ENCODE data around the gene FAM193A.

The FAM193A gene

DNA sequence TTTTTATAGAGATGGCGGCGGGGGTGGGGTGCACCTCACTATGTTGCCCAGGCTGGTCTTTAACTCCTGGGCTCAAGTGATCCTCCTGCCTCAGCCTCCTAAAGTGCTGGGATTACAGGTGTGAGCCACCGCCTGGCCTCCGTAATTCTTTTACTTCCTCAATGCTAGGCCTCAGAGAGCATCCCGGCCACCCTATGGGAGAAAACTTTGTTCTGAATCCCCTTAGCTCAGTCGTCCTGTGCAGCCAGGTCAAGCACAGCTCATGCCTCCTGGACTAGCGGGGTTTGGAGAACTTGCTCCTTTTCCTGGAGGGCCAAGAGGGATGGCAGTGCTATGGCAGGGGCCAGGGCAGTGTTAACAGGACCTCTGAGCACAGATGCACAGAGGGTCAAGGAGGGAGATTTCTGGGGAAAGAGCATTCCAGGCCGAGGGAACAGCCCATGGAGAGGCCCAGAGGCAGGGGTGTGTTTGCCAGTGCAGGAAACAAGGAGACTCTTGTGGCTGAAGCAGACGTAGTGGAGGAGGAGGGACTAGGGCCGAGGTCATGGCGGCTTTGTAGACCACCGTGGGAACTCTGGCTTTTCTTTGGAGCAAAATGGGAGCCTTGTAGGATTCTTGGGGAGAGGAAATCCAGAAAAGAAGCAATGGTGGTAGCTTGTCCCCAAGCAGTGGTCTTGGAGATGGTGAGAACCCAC, 229.5 kb downstream of the FAM193A start:
- no peak overlapping the region for H3K27ac ChIP-seq (ENCODE audit: low read depth, low read length, poor library complexity, severe bottlenecking)
- no peaks in the 10 kb centered on the region for H3K27me3 ChIP-seq (ENCODE audit: insufficient read depth, low read length)
- H3K4me2 ChIP-seq (ENCODE audit: low read length), result no peak overlapping the region
- H3K4me3 ChIP-seq (ENCODE audit: low read depth, low read length, poor library complexity, severe bottlenecking), result no peak overlapping the region
- no peak overlapping the region for H3K9ac ChIP-seq (ENCODE audit: low read length)
- H2AFZ ChIP-seq (ENCODE audit: low read length), result no peak overlapping the region
- no peaks in the 10 kb centered on the region for H3F3A ChIP-seq (ENCODE audit: insufficient read depth, low read length)
- no peak for TF ChIP-seq EZH2 (IDR thresholded peaks at IDR 0.05; ENCODE audit: borderline replicate concordance, low read length)
- H3K9me2 ChIP-seq (ENCODE audit: low read depth, low read length), result no peaks in the 10 kb centered on the region
- H3K4me1 ChIP-seq (ENCODE audit: insufficient read depth, low read length, severe bottlenecking), result peaks cover 6% of the 10 kb centered on the region
- H3K79me2 ChIP-seq (ENCODE audit: insufficient read depth, low read length), result no peaks in the 10 kb centered on the region
- H3K36me3 ChIP-seq (ENCODE audit: insufficient read depth, low read length), result no peaks in the 10 kb centered on the region
- H3K9me3 ChIP-seq (ENCODE audit: low read length), result no peaks in the 10 kb centered on the region
- H4K20me1 ChIP-seq (ENCODE audit: insufficient read depth, low read length), result no peaks in the 10 kb centered on the region

DNA sequence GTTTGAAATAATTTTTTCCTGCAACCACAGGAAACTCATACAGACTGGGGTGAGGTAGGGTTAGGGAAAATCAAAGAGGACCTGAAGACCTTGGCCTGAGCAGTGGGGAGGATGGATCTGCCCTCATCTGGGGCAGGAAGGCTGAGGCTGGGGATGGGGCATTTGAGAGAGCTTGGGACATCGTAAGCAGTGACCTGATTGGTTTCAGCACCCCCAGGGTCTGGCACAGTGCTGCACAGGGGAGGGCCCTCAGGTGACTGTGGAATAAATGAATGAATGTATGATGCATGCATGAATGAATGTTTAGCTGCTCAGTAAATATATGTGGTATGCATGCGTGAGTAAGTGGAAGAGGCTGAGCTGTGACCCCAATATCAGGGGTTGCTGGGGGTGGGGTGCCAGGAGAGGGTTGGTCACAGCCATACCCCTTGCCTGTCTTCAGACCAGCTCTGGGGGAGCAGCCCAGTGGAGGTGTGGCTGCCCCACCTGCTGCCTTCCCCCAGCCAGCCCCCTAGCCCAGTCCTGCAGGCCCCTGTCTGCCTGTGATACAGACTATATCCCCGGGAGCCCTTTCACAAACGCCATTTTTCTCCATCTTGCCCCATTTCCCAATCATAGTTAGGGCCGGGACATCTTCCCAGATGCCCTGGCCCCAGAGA, 230.7 kb downstream of the FAM193A start:
- no peaks in the 10 kb centered on the region for H3K9me3 ChIP-seq (ENCODE audit: low read length)
- H3K4me2 ChIP-seq (ENCODE audit: low read length), result no peak overlapping the region
- no peaks in the 10 kb centered on the region for H3K9me2 ChIP-seq (ENCODE audit: low read depth, low read length)
- TF ChIP-seq, protein P1, sequence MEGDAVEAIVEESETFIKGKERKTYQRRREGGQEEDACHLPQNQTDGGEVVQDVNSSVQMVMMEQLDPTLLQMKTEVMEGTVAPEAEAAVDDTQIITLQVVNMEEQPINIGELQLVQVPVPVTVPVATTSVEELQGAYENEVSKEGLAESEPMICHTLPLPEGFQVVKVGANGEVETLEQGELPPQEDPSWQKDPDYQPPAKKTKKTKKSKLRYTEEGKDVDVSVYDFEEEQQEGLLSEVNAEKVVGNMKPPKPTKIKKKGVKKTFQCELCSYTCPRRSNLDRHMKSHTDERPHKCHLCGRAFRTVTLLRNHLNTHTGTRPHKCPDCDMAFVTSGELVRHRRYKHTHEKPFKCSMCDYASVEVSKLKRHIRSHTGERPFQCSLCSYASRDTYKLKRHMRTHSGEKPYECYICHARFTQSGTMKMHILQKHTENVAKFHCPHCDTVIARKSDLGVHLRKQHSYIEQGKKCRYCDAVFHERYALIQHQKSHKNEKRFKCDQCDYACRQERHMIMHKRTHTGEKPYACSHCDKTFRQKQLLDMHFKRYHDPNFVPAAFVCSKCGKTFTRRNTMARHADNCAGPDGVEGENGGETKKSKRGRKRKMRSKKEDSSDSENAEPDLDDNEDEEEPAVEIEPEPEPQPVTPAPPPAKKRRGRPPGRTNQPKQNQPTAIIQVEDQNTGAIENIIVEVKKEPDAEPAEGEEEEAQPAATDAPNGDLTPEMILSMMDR (IDR thresholded peaks at IDR 0.05; ENCODE audit: low read length), result no peak
- no peak for TF ChIP-seq EZH2 (IDR thresholded peaks at IDR 0.05; ENCODE audit: borderline replicate concordance, low read length)
- H3K4me1 ChIP-seq (ENCODE audit: insufficient read depth, low read length, severe bottlenecking), result peaks cover 6% of the 10 kb centered on the region
- no peaks in the 10 kb centered on the region for H4K20me1 ChIP-seq (ENCODE audit: insufficient read depth, low read length)
- H3K9ac ChIP-seq (ENCODE audit: low read length), result no peak overlapping the region
- no peak overlapping the region for H3K4me3 ChIP-seq (ENCODE audit: low read depth, low read length, poor library complexity, severe bottlenecking)
- no peak overlapping the region for H3K27ac ChIP-seq (ENCODE audit: low read depth, low read length, poor library complexity, severe bottlenecking)
- H3K27me3 ChIP-seq (ENCODE audit: insufficient read depth, low read length), result no peaks in the 10 kb centered on the region
- H3F3A ChIP-seq (ENCODE audit: insufficient read depth, low read length), result no peaks in the 10 kb centered on the region
- no peaks in the 10 kb centered on the region for H3K79me2 ChIP-seq (ENCODE audit: insufficient read depth, low read length)
- no peak overlapping the region for H2AFZ ChIP-seq (ENCODE audit: low read length)
- no peaks in the 10 kb centered on the region for H3K36me3 ChIP-seq (ENCODE audit: insufficient read depth, low read length)

DNA sequence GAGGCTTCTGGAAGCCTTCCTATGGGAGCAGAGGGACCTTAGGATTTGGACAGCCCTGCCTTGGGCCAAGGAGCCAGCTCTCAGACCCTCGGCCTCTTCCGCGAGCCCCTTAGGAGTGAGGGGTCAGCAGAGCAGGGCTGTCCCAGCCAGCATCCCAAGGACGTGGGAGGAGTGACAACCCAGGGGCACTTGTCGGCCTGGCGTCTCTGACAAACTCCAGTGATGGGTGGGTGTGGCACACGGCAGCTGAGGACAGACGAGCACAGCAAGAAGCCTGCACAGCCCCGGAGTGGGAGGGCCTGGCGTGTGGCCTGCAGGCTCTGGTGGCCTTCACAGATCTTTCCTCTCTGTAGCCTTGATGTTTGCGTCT, 231.2 kb downstream of the FAM193A start:
- no peaks in the 10 kb centered on the region for H4K20me1 ChIP-seq (ENCODE audit: insufficient read depth, low read length)
- H3K27me3 ChIP-seq (ENCODE audit: insufficient read depth, low read length), result no peaks in the 10 kb centered on the region
- H2AFZ ChIP-seq (ENCODE audit: low read length), result no peak overlapping the region
- no peak overlapping the region for H3K4me2 ChIP-seq (ENCODE audit: low read length)
- H3K9me3 ChIP-seq (ENCODE audit: low read length), result no peaks in the 10 kb centered on the region
- no peak for TF ChIP-seq EZH2 (IDR thresholded peaks at IDR 0.05; ENCODE audit: borderline replicate concordance, low read length)
- TF ChIP-seq, protein P1 (IDR thresholded peaks at IDR 0.05; ENCODE audit: low read length), result no peak
- no peaks in the 10 kb centered on the region for H3F3A ChIP-seq (ENCODE audit: insufficient read depth, low read length)
- H3K9ac ChIP-seq (ENCODE audit: low read length), result no peak overlapping the region
- H3K79me2 ChIP-seq (ENCODE audit: insufficient read depth, low read length), result no peaks in the 10 kb centered on the region
- no peak overlapping the region for H3K27ac ChIP-seq (ENCODE audit: low read depth, low read length, poor library complexity, severe bottlenecking)
- H3K36me3 ChIP-seq (ENCODE audit: insufficient read depth, low read length), result no peaks in the 10 kb centered on the region
- no peak overlapping the region for H3K4me3 ChIP-seq (ENCODE audit: low read depth, low read length, poor library complexity, severe bottlenecking)
- peaks cover 6% of the 10 kb centered on the region for H3K4me1 ChIP-seq (ENCODE audit: insufficient read depth, low read length, severe bottlenecking)
- no peaks in the 10 kb centered on the region for H3K9me2 ChIP-seq (ENCODE audit: low read depth, low read length)

Data from OCI-LY1 (cell line).